Measurements from ENCODE around the gene CDH18. TPM values are rescaled to one million over a fixed set of nuclear protein-coding genes. Genes with fewer than 3 reads are reported as not detected.

The CDH18 gene
- total RNA-seq, 2 experiments from 2014 or later = not detected

DNA sequence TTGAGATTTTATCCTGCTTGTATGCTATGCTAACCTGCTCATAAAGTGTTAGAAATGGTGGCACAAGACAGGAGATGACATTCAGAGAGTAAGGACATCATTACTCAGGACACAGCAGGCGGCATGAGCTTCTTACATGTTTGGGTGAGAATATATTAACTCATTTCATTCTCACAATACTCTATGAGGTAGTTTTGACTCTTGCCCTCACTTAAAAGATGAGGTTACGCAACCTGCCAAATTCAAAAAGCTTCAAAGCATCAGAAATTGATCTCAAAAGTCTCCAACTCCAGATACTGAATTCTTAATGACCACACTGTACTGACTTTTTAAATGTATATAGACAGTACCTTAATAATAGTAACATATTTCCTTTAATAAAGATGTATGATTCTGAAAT, 60.8 kb downstream of the CDH18 start:
- intact Hi-C loops (cut with micrococcal nuclease; ENCODE audit: unreplicated experiment) = no loop called here
- ChIA-PET CTCF (ENCODE audit: unreplicated experiment) (no interaction called here), POLR2A (no interaction called here)
- no peak overlapping the region for H2AFZ ChIP-seq (ENCODE audit: low read length)
- H3K4me2 ChIP-seq (ENCODE audit: low read length) = no peak overlapping the region
- H3K9me3 ChIP-seq (ENCODE audit: low read length) = no peaks in the 10 kb centered on the region
- H3K36me3 ChIP-seq (ENCODE audit: insufficient read depth, low read length) = no peaks in the 10 kb centered on the region
- no peaks in the 10 kb centered on the region for H3K79me2 ChIP-seq (ENCODE audit: insufficient read depth, low read depth, low read length)
- H3K4me3 ChIP-seq (ENCODE audit: low read depth, low read length, poor library complexity, severe bottlenecking) = no peak overlapping the region
- H4K20me1 ChIP-seq (ENCODE audit: insufficient read depth, low read length) = no peaks in the 10 kb centered on the region
- TF ChIP-seq EZH2phosphoT487 (IDR thresholded peaks at IDR 0.05; ENCODE audit: borderline replicate concordance, low read depth, low read length) = no peak
- TF ChIP-seq, protein P1, sequence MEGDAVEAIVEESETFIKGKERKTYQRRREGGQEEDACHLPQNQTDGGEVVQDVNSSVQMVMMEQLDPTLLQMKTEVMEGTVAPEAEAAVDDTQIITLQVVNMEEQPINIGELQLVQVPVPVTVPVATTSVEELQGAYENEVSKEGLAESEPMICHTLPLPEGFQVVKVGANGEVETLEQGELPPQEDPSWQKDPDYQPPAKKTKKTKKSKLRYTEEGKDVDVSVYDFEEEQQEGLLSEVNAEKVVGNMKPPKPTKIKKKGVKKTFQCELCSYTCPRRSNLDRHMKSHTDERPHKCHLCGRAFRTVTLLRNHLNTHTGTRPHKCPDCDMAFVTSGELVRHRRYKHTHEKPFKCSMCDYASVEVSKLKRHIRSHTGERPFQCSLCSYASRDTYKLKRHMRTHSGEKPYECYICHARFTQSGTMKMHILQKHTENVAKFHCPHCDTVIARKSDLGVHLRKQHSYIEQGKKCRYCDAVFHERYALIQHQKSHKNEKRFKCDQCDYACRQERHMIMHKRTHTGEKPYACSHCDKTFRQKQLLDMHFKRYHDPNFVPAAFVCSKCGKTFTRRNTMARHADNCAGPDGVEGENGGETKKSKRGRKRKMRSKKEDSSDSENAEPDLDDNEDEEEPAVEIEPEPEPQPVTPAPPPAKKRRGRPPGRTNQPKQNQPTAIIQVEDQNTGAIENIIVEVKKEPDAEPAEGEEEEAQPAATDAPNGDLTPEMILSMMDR (conservative IDR thresholded peaks at IDR 0.05; ENCODE audit: low read length) = no peak
- no peaks in the 10 kb centered on the region for H3K9me2 ChIP-seq (ENCODE audit: insufficient read depth, low read length)
- no peak for DNase-seq (ENCODE audit: low spot score)
- H3K4me1 ChIP-seq (ENCODE audit: insufficient read depth, low read length, poor library complexity, severe bottlenecking) = no peaks in the 10 kb centered on the region
- H3K27ac ChIP-seq (ENCODE audit: low read depth, low read length, poor library complexity, severe bottlenecking) = no peak overlapping the region
- BruUV-seq (replicated peaks) = no TSS peak

DNA sequence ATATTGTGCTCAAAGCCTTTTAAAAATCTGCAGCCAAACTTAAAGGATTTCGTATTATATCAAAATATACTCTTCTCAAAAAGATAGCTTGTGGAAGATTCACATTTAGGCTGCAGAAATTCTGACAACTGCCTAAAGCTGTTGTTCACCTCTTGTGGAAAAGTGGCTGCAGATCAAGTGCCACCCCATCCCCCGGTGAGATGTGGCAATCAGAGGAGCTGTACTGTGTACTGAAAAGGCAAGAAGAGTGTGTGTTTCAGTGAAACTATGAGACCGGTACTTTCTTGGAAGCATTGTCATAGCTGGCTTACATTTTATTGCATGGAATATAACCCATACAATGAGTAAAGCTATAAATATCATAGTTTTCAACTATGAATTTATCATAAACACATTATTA, 64.3 kb downstream of the CDH18 start:
- no peaks in the 10 kb centered on the region for H4K20me1 ChIP-seq (ENCODE audit: insufficient read depth, low read length)
- no peak for DNase-seq (ENCODE audit: low spot score)
- no peak overlapping the region for H3K27ac ChIP-seq (ENCODE audit: low read depth, low read length, poor library complexity, severe bottlenecking)
- no peaks in the 10 kb centered on the region for H3K79me2 ChIP-seq (ENCODE audit: insufficient read depth, low read depth, low read length)
- H3K4me1 ChIP-seq (ENCODE audit: insufficient read depth, low read length, poor library complexity, severe bottlenecking) = no peaks in the 10 kb centered on the region
- no peaks in the 10 kb centered on the region for H3K9me3 ChIP-seq (ENCODE audit: low read length)
- ChIA-PET POLR2A (interaction anchor here (1.4 kb wide), 1 partner anchor 27 kb away, joined by 3 read pairs; no protein-coding TSS in a partner anchor), CTCF (ENCODE audit: unreplicated experiment) (no interaction called here)
- H3K4me3 ChIP-seq (ENCODE audit: low read depth, low read length, poor library complexity, severe bottlenecking) = no peak overlapping the region
- H3K9me2 ChIP-seq (ENCODE audit: insufficient read depth, low read length) = no peaks in the 10 kb centered on the region
- no peak for TF ChIP-seq EZH2phosphoT487 (IDR thresholded peaks at IDR 0.05; ENCODE audit: borderline replicate concordance, low read depth, low read length)
- TF ChIP-seq, protein P1 (conservative IDR thresholded peaks at IDR 0.05; ENCODE audit: low read length) = no peak
- no peaks in the 10 kb centered on the region for H3K36me3 ChIP-seq (ENCODE audit: insufficient read depth, low read length)
- intact Hi-C loops (cut with micrococcal nuclease; ENCODE audit: unreplicated experiment) = no loop called here
- no TSS peak for BruUV-seq (replicated peaks)
- H3K4me2 ChIP-seq (ENCODE audit: low read length) = no peak overlapping the region
- H2AFZ ChIP-seq (ENCODE audit: low read length) = no peak overlapping the region

DNA sequence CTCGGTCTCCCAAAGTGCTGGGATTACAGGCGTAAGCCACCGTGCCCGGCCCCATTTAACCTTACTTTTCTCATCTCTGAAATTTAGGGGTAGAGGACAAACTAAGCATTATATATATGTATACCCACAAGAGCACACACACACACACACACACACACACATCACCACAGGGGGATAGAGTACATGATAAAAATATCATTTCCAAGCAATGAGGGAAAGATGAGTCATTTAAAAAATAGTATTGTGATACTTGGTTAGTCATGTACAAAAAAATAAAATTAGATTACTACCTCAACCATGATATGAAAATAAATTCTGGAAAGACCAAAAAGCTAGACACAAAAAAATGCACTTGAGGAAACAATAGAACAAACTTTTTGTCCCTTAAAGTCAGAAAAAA, 67.2 kb downstream of the CDH18 start:
- H3K27ac ChIP-seq (ENCODE audit: low read depth, low read length, poor library complexity, severe bottlenecking) = no peak overlapping the region
- BruUV-seq (replicated peaks) = no TSS peak
- no peaks in the 10 kb centered on the region for H3K36me3 ChIP-seq (ENCODE audit: insufficient read depth, low read length)
- H4K20me1 ChIP-seq (ENCODE audit: insufficient read depth, low read length) = no peaks in the 10 kb centered on the region
- intact Hi-C loops (cut with micrococcal nuclease; ENCODE audit: unreplicated experiment) = no loop called here
- no peaks in the 10 kb centered on the region for H3K9me2 ChIP-seq (ENCODE audit: insufficient read depth, low read length)
- no peak overlapping the region for H3K4me3 ChIP-seq (ENCODE audit: low read depth, low read length, poor library complexity, severe bottlenecking)
- no peaks in the 10 kb centered on the region for H3K79me2 ChIP-seq (ENCODE audit: insufficient read depth, low read depth, low read length)
- POLR2A ChIA-PET = interaction anchor here (0.7 kb wide), 1 partner anchor 615 kb away, joined by 7 read pairs; no protein-coding TSS in a partner anchor
- no peak overlapping the region for H3K4me2 ChIP-seq (ENCODE audit: low read length)
- no peaks in the 10 kb centered on the region for H3K4me1 ChIP-seq (ENCODE audit: insufficient read depth, low read length, poor library complexity, severe bottlenecking)
- TF ChIP-seq, protein P1 (conservative IDR thresholded peaks at IDR 0.05; ENCODE audit: low read length) = no peak
- no peak for TF ChIP-seq EZH2phosphoT487 (IDR thresholded peaks at IDR 0.05; ENCODE audit: borderline replicate concordance, low read depth, low read length)
- CTCF ChIA-PET (ENCODE audit: unreplicated experiment) = no interaction called here
- no peak for DNase-seq (ENCODE audit: low spot score)
- no peaks in the 10 kb centered on the region for H3K9me3 ChIP-seq (ENCODE audit: low read length)
- no peak overlapping the region for H2AFZ ChIP-seq (ENCODE audit: low read length)
